Psoas muscle (tissue), 8 donors: Measurements from ENCODE around the gene LGMN. TPM values are rescaled to one million over a fixed set of nuclear protein-coding genes. Genes with fewer than 3 reads are reported as not detected.
"Not testable (repeated sequence)": the region's sequence is repeated elsewhere in the genome, so short reads cannot be mapped to it uniquely, and the experiment has no call there.

Source experiments
- ATAC-seq, 4 donors: fragments of 200-7000 bp; cut with Tn5 transposase; one replicate each; pipeline ENCODE4 v1.9.1; 2020; ENCODE audit warnings: moderate library complexity in 3 of 4, mild to moderate bottlenecking in 2 of 4
- DNase-seq, 2 donors: peaks; one replicate each; pipeline ENCODE4 v3.0.0-alpha.2; 2020
- H3K27ac ChIP-seq: fragments of 200-600 bp; one replicate; pipeline ENCODE4 v1.8.0; 2022
- H3K27me3 ChIP-seq, 3 donors: fragments of 200-600 bp in 1 of 3; one replicate each; pipeline versions ENCODE4 v1.6.1 to v1.8.0; 2013 to 2022; ENCODE audit warnings: low read length in 2 of 3, mild to moderate bottlenecking in 2 of 3, moderate library complexity in 1 of 3; ENCODE audit not compliant: insufficient read depth in 3 of 3
- H3K36me3 ChIP-seq, 2 donors: fragments of 200-600 bp in 1 of 2; one replicate each; pipeline versions ENCODE4 v1.6.1 to v1.8.0; 2013 to 2022; ENCODE audit warnings: low read depth in 1 of 2, mild to moderate bottlenecking in 1 of 2, moderate library complexity in 1 of 2; ENCODE audit not compliant: insufficient read depth in 1 of 2
- H3K4me1 ChIP-seq: fragments of 200-600 bp; one replicate; pipeline ENCODE4 v1.8.0; 2022
- H3K4me3 ChIP-seq: fragments of 200-600 bp; one replicate; pipeline ENCODE4 v1.8.0; 2022; ENCODE audit warnings: mild to moderate bottlenecking
- H3K9me3 ChIP-seq: fragments of 200-600 bp; one replicate; pipeline ENCODE4 v1.8.0; 2022
- CTCF ChIP-seq: fragments of 200-600 bp; IDR thresholded peaks from one replicate; pipeline ENCODE4 v1.8.0; 2022; ENCODE audit warnings: antibody characterized with exemption
- WGBS, 3 donors: extraction: QIAGEN DNeasy Blood & Tissue Kit; methylation state at CpG; one replicate each; pipeline versions ENCODE4 v1.1.6 to v1.1.7; 2013; 5-methylcytosine and 5-hydroxymethylcytosine counted together
- intact Hi-C, 2 donors: fragments of 100-400 bp; cut with DNase I; formaldehyde crosslinking; loops; one replicate each; pipeline versions ENCODE4 v1.11.0 to v1.14.2; 2022
- polyA plus RNA-seq, 3 donors: library from polyadenylated mRNA; stranded (reverse); fragments of 200-250 nt; gene quantifications; one replicate each; pipeline ENCODE4 v1.2.3, GENCODE V29; 2013
- total RNA-seq, 4 donors: library from RNA; stranded (reverse); fragmentation: NEBNext Ultra II Directional in 2 of 4; extraction: Animal tissue kit (Norgen Biotek cat#: 25700) in 2 of 4; gene quantifications; one replicate each; pipeline versions ENCODE4 v1.2.1 to v1.2.4, GENCODE V29; 2021 to 2023
- donor health status: healthy with polysubstance abuse.
- donor health status: DM: no; HTN: no; CAD: no; lungs with moderate emphysema.
- donor health status: Bipolar disorder and iron deficiency.
- donor health status: healthy.
- donor health status: DM: yes; HTN: yes; CAD: no.
- donor health status: DM: no; HTN: no; CAD: no.
- donor health status: DM: no; HTN: no; CAD: no.
- donor health status: DM: yes; HTN: yes; CAD: no.

LGMN gene
- total and polyA plus RNA-seq, 7 donors = 27.2 to 56.8 (median 49.3) TPM

GRCh38 chr14:92751819-92752218 is 3.4 kb upstream of the LGMN start:
- DNase-seq (no peak), ATAC-seq (no peak)
- Histone ChIP-seq H3K27ac (no peak overlapping the region), H3K36me3 (no peaks in the 10 kb centered on the region), H3K4me3 (no peak overlapping the region), H3K4me1 (peaks cover 7% of the 10 kb centered on the region), H3K27me3 (no peaks in the 10 kb centered on the region), H3K9me3 (no peaks in the 10 kb centered on the region)
- 55 to 69% (median 61%) methylated on average over 4 of the region's 4 CpGs for WGBS, 3 donors
- TF ChIP-seq CTCF = no peak
- intact Hi-C loops = no loop called here

- Histone ChIP-seq H3K36me3 (no peaks in the 10 kb centered on the region), H3K9me3 (no peaks in the 10 kb centered on the region), H3K27ac (no peak overlapping the region), H3K4me1 (peaks cover 7% of the 10 kb centered on the region), H3K4me3 (no peak overlapping the region), H3K27me3 (no peaks in the 10 kb centered on the region)
- DNase-seq = no peak
- no peak for ATAC-seq
- 73 to 79% (median 75%) methylated on average over 5 of the region's 5 CpGs for WGBS, 3 donors
- TF ChIP-seq CTCF = no peak
- intact Hi-C loops = no loop called here
Measured at GRCh38 chr14:92750994-92751400, 2.6 kb upstream of the LGMN start.

DNA sequence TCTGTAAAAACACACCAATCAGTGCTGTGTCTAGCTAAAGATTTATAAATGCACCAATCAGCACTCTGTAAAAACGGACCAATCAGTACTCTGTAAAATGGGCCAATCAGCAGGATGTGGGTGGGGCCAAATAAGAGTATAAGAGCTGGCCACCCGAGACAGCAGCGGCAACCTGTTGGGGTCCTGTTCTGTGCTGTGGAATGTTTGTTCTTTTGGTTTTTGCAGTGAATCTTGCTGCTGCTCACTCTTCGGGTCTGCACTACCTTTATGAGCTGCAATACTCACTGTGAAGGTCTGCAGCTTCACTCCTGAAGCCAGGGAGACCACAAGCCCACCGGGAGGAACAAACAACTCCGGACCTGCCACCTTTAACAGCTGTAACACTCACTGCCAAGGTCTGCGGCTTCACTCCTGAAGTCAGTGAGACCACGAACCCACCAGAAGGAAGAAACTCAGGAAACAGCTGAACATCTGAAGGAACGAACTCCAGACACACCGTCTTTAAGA is 1.8 kb upstream of the LGMN start:
- H3K4me1 ChIP-seq, DNase-seq, H3K27me3 ChIP-seq, H3K36me3 ChIP-seq, H3K4me3 ChIP-seq, H3K27ac ChIP-seq, intact Hi-C loops, H3K9me3 ChIP-seq, ATAC-seq: not testable (repeated sequence)
- 81 to 82% (median 81%) methylated on average over 10 of the region's 10 CpGs for WGBS, 3 donors

DNA sequence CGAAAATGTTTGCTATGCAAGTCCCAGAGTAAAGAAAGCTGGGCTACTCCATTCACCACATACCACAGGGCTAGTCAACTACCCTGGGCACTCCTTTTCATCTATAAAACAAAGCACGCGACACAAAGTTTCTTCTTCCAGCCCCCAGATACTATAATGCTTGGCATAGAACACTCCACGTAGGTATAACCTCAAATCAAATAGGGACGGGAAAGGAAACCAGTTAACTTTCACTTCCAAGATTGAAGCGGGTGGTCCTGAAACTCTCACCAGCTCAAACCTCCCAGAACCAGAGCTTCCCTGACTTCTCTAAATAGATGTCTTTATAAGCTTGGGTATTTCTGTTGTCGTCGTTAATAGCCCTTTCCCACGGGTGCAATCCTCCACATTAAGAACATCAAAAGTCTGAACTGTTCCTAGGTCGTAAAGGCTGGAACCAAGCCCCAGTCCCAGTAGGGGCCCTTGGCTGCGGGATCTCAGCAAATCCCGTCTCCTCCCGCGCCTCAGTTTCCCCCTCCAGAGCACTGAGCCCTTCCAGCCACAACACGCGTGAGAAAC is 647 bp downstream of the LGMN start:
- ATAC-seq = peak; percentile 7 to 36 (median 8)
- WGBS, 3 donors = 1 to 3% (median 3%) methylated on average over 16 of the region's 16 CpGs

GRCh38 chr14:92744198-92744597 is 4.2 kb downstream of the LGMN start:
- intact Hi-C loops = no loop called here
- Histone ChIP-seq H3K4me1 (peaks cover 7% of the 10 kb centered on the region), H3K27me3 (no peaks in the 10 kb centered on the region), H3K36me3 (peaks cover 2 to 28% of the 10 kb centered on the region in 2 donors), H3K4me3 (no peak overlapping the region), H3K27ac (no peak overlapping the region), H3K9me3 (no peaks in the 10 kb centered on the region)
- 71 to 86% (median 82%) methylated on average over 2 of the region's 2 CpGs for WGBS, 3 donors
- DNase-seq = no peak
- no peak for ATAC-seq
- TF ChIP-seq CTCF = no peak

More for the DNA sequence above, 647 bp downstream of the LGMN start:
- intact Hi-C loops = loop anchor here in 1 of 2 donors (5.0 kb wide), 1 partner anchor 45 kb away; the partner anchor contains the start of gene GOLGA5
- Histone ChIP-seq H3K27ac (peak overlapping the region; percentile 88), H3K9me3 (no peaks in the 10 kb centered on the region), H3K4me3 (peak overlapping the region; percentile 93), H3K36me3 (peaks cover 0 to 8% of the 10 kb centered on the region in 2 donors), H3K4me1 (peaks cover 7% of the 10 kb centered on the region), H3K27me3 (no peaks in the 10 kb centered on the region)
- DNase-seq = no peak
- no peak for TF ChIP-seq CTCF
